Measurements from ENCODE around the gene EFCAB8.

GRCh38 chr20:32914031-32914430 is 55.3 kb downstream of the EFCAB8 start:
- no peak for TF ChIP-seq EZH2phosphoT487 (IDR thresholded peaks at IDR 0.05; ENCODE audit: low read length)
- TF ChIP-seq CTCF (IDR thresholded peaks at IDR 0.05; ENCODE audit: low read length): no peak
- no peak for TF ChIP-seq EZH2 (optimal IDR thresholded peaks at IDR 0.05; ENCODE audit: low read depth, low read length)
